ENCODE measurements around the gene OPHN1. TPM values are rescaled to one million over a fixed set of nuclear protein-coding genes. Genes with fewer than 3 reads are reported as not detected.

The OPHN1 gene
- total RNA-seq, 1 donor from 2014 or later: 11.7 TPM

GRCh38 chrX:68238568-68238967 is 194.7 kb downstream of the OPHN1 start:
- DNase-seq: peak; percentile 18

GRCh38 chrX:68234171-68234910 is 199.0 kb downstream of the OPHN1 start:
- no peak for DNase-seq

- DNase-seq: no peak
Observed at GRCh38 chrX:68232206-68232605, 201.1 kb downstream of the OPHN1 start.

- DNase-seq: no peak
Observed at GRCh38 chrX:68209008-68209407, 224.3 kb downstream of the OPHN1 start.

- no peak for DNase-seq
Observed at GRCh38 chrX:68204521-68205038, 228.7 kb downstream of the OPHN1 start.

GRCh38 chrX:68203646-68204045 is 229.6 kb downstream of the OPHN1 start:
- no peak for DNase-seq

- DNase-seq: no peak
Observed at GRCh38 chrX:68203211-68203610, 230.1 kb downstream of the OPHN1 start.

- DNase-seq: no peak
Observed at GRCh38 chrX:68199062-68199848, 234.0 kb downstream of the OPHN1 start.

- peak; percentile 71 for DNase-seq
Observed at GRCh38 chrX:68196939-68197791, 236.1 kb downstream of the OPHN1 start.

GRCh38 chrX:68195561-68195960 is 237.7 kb downstream of the OPHN1 start:
- no peak for DNase-seq

- no peak for DNase-seq
Observed at GRCh38 chrX:68193786-68194185, 239.5 kb downstream of the OPHN1 start.

- peak; percentile 66 for DNase-seq
Observed at GRCh38 chrX:68193234-68193633, 240.1 kb downstream of the OPHN1 start.

- DNase-seq: no peak
Observed at GRCh38 chrX:68190799-68191198, 242.5 kb downstream of the OPHN1 start.

- peak; percentile 32 for DNase-seq
Observed at GRCh38 chrX:68186552-68187262, 246.6 kb downstream of the OPHN1 start.

- DNase-seq: no peak
Observed at GRCh38 chrX:68185161-68185560, 248.1 kb downstream of the OPHN1 start.

- DNase-seq: peak; percentile 70
Observed at GRCh38 chrX:68183612-68184214, 249.6 kb downstream of the OPHN1 start.

GRCh38 chrX:68180579-68180978 is 252.7 kb downstream of the OPHN1 start:
- DNase-seq: peak; percentile 36

- no peak for DNase-seq
Observed at GRCh38 chrX:68179355-68179754, 253.9 kb downstream of the OPHN1 start.

- DNase-seq: peak; percentile 5
Observed at GRCh38 chrX:68177542-68177941, 255.8 kb downstream of the OPHN1 start.

GRCh38 chrX:68175562-68175961 is 257.7 kb downstream of the OPHN1 start:
- no peak for DNase-seq

GRCh38 chrX:68163441-68163840 is 269.9 kb downstream of the OPHN1 start:
- DNase-seq: peak; percentile 82

- no peak for DNase-seq
Observed at GRCh38 chrX:68147848-68148247, 285.4 kb downstream of the OPHN1 start.
